ENCODE measurements around the gene RABL2B. TPM values are rescaled to one million over a fixed set of nuclear protein-coding genes. Genes with fewer than 3 reads are reported as not detected.

Gene RABL2B
- polyA plus RNA-seq, 3 donors from 2014 or later: 20.9 to 34.1 (median 29.6) TPM

DNA sequence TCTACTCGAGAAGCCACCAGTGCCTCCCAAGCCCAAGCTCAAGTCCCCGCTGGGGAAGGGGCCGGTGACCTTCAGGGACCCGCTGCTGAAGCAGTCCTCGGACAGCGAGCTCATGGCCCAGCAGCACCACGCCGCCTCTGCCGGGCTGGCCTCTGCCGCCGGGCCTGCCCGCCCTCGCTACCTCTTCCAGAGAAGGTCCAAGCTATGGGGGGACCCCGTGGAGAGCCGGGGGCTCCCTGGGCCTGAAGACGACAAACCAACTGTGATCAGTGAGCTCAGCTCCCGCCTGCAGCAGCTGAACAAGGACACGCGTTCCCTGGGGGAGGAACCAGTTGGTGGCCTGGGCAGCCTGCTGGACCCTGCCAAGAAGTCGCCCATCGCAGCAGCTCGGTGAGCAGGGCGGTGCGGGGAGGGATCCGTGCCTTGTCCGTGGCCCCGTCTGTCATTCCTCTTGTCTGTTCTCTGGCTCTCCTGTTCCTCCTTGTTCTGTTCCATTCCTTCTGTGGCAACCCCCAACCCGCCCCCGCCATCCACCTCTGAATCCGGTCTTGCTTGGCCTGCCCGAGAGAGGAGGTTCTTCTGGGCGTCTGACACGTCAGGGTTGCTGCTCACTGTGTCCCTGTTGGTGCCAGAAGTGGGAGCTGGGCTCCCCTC is 61.3 kb downstream of the RABL2B start:
- H3K36me3 Mint-ChIP-seq: no peaks in the 10 kb centered on the region
- H3K4me1 Mint-ChIP-seq: peaks cover 0 to 3% of the 10 kb centered on the region in 2 donors
- no peak for DNase-seq
- peaks cover 0 to 2% (median 0%) of the 10 kb centered on the region in 6 donors for H3K9me3 Mint-ChIP-seq
- H3K4me3 Mint-ChIP-seq: no peak overlapping the region
- H3K27ac Mint-ChIP-seq: no peak overlapping the region
- H3K27me3 Mint-ChIP-seq (ENCODE audit: low read depth in 3 of 3): peaks cover 0 to 4% (median 0%) of the 10 kb centered on the region in 3 donors

DNA sequence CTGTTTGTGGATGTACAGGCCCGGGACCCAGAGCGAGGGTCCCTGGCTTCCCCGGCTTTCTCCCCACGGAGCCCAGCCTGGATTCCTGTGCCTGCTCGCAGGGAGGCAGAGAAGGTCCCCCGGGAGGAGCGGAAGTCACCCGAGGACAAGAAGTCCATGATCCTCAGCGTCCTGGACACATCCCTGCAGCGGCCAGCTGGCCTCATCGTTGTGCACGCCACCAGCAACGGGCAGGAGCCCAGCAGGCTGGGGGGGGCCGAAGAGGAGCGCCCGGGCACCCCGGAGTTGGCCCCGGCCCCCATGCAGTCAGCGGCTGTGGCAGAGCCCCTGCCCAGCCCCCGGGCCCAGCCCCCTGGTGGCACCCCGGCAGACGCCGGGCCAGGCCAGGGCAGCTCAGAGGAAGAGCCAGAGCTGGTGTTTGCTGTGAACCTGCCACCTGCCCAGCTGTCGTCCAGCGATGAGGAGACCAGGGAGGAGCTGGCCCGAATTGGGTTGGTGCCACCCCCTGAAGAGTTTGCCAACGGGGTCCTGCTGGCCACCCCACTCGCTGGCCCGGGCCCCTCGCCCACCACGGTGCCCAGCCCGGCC is 62.1 kb downstream of the RABL2B start:
- Mint-ChIP-seq H3K27me3 (ENCODE audit: low read depth in 3 of 3) (peaks cover 0 to 8% (median under 1%) of the 10 kb centered on the region in 3 donors), H3K4me3 (no peak overlapping the region), H3K27ac (no peak overlapping the region), H3K4me1 (peaks cover 0 to 3% of the 10 kb centered on the region in 2 donors), H3K36me3 (no peaks in the 10 kb centered on the region), H3K9me3 (peaks cover 0 to 2% (median 0%) of the 10 kb centered on the region in 6 donors)
- DNase-seq: no peak

DNA sequence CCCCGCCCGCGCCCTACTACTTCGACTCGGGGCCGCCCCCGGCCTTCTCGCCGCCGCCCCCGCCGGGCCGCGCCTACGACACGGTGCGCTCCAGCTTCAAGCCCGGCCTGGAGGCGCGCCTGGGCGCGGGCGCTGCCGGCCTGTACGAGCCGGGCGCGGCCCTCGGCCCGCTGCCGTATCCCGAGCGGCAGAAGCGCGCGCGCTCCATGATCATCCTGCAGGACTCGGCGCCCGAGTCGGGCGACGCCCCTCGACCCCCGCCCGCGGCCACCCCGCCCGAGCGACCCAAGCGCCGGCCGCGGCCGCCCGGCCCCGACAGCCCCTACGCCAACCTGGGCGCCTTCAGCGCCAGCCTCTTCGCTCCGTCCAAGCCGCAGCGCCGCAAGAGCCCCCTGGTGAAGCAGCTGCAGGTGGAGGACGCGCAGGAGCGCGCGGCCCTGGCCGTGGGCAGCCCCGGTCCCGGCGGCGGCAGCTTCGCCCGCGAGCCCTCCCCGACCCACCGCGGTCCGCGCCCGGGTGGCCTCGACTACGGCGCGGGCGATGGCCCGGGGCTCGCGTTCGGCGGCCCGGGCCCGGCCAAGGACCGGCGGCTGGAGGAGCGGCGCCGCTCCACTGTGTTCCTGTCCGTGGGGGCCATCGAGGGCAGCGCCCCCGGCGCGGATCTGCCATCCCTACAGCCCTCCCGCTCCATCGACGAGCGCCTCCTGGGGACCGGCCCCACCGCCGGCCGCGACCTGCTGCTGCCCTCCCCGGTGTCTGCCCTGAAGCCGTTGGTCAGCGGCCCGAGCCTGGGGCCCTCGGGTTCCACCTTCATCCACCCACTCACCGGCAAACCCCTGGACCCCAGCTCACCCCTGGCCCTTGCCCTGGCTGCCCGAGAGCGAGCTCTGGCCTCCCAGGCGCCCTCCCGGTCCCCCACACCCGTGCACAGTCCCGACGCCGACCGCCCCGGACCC is 62.9 kb downstream of the RABL2B start:
- H3K4me3 Mint-ChIP-seq: no peak overlapping the region
- DNase-seq: no peak
- H3K36me3 Mint-ChIP-seq: no peaks in the 10 kb centered on the region
- peaks cover 0 to 3% of the 10 kb centered on the region in 2 donors for H3K4me1 Mint-ChIP-seq
- peaks cover 0 to 2% (median 0%) of the 10 kb centered on the region in 6 donors for H3K9me3 Mint-ChIP-seq
- H3K27me3 Mint-ChIP-seq (ENCODE audit: low read depth in 3 of 3): peaks cover 0 to 8% (median 3%) of the 10 kb centered on the region in 3 donors
- no peak overlapping the region for H3K27ac Mint-ChIP-seq

DNA sequence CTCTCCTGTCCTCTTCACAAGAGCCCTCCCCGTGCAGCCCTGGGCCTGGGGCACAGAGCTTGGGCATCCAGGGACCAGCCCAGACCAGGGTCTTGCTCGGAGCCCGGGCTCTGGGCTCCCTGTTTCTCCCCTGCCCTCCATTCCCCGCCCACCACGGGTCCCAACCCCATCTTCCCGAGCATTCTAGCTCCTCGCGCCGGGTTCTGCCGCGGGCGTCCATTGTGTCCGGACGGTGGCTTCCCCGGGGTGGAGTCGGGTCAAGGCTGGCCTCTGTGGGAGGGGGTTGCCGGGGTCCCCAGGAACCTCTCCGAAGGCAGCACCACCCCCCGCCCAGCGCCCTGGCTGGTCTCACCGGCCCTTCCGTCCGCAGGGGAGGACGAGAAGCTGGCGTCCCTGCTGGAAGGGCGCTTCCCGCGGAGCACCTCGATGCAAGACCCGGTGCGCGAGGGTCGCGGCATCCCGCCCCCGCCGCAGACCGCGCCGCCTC is 63.6 kb downstream of the RABL2B start:
- Mint-ChIP-seq H3K27me3 (ENCODE audit: low read depth in 3 of 3) (peaks cover 0 to 6% (median 3%) of the 10 kb centered on the region in 3 donors), H3K4me3 (no peak overlapping the region), H3K36me3 (no peaks in the 10 kb centered on the region), H3K9me3 (peaks cover 0 to 2% (median 0%) of the 10 kb centered on the region in 6 donors), H3K27ac (no peak overlapping the region), H3K4me1 (peaks cover 0 to 3% of the 10 kb centered on the region in 2 donors)
- DNase-seq: no peak

DNA sequence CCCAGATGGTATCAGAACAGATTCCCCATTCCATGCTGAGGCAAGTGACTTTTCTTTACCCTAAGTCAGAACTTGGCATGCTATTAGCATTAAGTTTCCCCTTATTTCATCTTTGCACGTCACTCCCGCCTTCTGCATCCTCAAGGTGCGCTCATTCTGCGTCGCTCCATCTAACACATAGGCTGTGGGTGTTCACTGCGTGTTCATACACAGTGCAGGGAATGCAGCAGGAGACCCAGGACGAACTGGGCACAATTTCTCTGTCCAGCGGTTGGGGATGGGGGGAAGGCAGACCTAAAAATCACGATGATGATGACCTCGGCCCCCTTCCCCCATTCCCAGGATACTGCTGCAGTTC is 65.1 kb downstream of the RABL2B start:
- DNase-seq: no peak
- no peak overlapping the region for H3K4me3 Mint-ChIP-seq
- H3K4me1 Mint-ChIP-seq: peaks cover 0 to 3% of the 10 kb centered on the region in 2 donors
- peaks cover 0 to 2% (median 0%) of the 10 kb centered on the region in 6 donors for H3K9me3 Mint-ChIP-seq
- peak overlapping the region in 1 of 6 donors; percentile 11 for H3K27ac Mint-ChIP-seq
- no peaks in the 10 kb centered on the region for H3K36me3 Mint-ChIP-seq
- H3K27me3 Mint-ChIP-seq (ENCODE audit: low read depth in 3 of 3): peaks cover 2 to 8% (median 3%) of the 10 kb centered on the region in 3 donors

DNA sequence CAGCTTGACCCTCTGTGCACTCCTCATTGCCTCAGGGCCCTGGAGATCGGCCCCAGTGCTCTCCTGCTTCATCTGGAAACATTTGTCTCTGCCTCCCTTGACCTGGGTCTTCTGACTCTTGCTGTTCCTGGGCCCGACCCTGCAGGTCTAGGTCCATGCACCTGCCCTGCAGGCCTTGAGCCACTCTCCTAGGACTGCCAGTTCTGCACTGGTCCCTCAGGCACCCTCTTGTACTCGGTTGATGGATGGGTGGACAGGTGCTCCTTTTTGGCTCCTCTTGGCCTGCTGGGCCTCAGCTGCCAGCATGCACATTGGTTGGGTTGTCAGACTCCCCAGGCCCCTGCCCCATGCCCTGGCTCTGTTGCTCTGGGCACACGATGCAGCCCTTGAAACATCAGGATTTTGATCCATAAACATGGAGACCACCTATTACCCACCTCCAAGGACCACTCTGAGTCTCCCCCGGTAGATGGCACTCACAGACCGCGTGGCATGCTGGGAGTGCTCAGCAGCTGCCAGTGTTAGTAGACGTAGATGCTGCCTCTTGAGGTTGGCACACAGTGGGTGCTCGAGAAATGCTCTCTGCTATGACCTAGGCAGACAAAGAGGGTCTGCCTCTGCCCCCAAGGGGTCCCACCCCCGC is 65.6 kb downstream of the RABL2B start:
- Mint-ChIP-seq H3K4me1 (peaks cover 0 to 2% of the 10 kb centered on the region in 2 donors), H3K9me3 (peaks cover 0 to 2% (median 0%) of the 10 kb centered on the region in 6 donors), H3K27me3 (ENCODE audit: low read depth in 3 of 3) (peaks cover 2 to 8% (median 3%) of the 10 kb centered on the region in 3 donors), H3K36me3 (no peaks in the 10 kb centered on the region), H3K27ac (no peak overlapping the region), H3K4me3 (no peak overlapping the region)
- no peak for DNase-seq

Other genes starting within 250 kb of the RABL2B start
- gene KLHDC7B, start 237.7 kb downstream of the RABL2B start, polyA plus RNA-seq: 1 to 10 TPM; 2.4 to 8.1 (median 4.5) TPM
- not detected for gene SYCE3, start 220.7 kb downstream of the RABL2B start, polyA plus RNA-seq
- gene CPT1B, start 205.2 kb downstream of the RABL2B start, polyA plus RNA-seq: 1 to 10 TPM in 1 of 3 donors, under 1 TPM in 1, not detected in 1; 0.09 to 2.9 TPM
- gene CHKB, start 200.8 kb downstream of the RABL2B start, polyA plus RNA-seq: 10 to 100 TPM; 44.0 to 51.3 (median 49.4) TPM
- gene MAPK8IP2, start 182.8 kb downstream of the RABL2B start, polyA plus RNA-seq: not detected
- 10 to 100 TPM in 1 of 3 donors, 1 to 10 TPM in 2; 3.8 to 11.2 (median 7.7) TPM for gene ARSA, start 155.5 kb downstream of the RABL2B start, polyA plus RNA-seq
- gene SHANK3, start 110.8 kb downstream of the RABL2B start, polyA plus RNA-seq: not detected
- not detected for gene ACR, start 45.4 kb downstream of the RABL2B start, polyA plus RNA-seq